ENCODE results near the gene UTP11. TPM values are rescaled to one million over a fixed set of nuclear protein-coding genes. Genes with fewer than 3 reads are reported as not detected.

The UTP11 gene
- total and polyA plus RNA-seq, 2 donors (not counting 3 experiments of a cell fraction or from before 2014, with no cell fraction given) = 20.1 to 54.1 TPM

DNA sequence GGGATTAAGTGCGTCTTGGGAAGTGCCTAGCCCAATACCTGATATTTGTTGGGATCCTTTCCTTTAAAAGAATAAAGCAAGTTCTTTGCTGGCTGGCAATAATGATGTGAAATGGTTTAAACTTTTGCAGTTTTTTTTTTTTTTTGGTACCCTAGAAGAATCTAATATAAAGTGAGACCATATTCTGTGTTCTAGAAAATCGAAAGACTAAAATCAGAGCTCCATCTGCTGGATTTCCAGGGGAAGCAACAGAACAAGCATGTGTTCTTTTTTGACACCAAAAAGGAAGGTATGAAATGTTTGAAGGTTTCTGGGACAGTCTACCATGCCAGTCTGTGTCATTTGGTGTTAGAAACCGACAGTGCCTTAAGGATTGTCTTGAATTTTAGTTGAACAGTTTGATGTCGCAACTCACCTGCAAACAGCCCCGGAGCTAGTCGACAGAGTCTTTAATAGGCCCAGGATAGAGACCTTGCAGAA lies 6.4 kb downstream of the UTP11 start:
- no TSS peak for BruUV-seq (replicated peaks)
- H3K9me1 ChIP-seq (replicated peaks; ENCODE audit: control insufficient read depth, extremely low read depth, insufficient read depth, low read length) = no peaks in the 10 kb centered on the region
- H3K79me2 ChIP-seq (ENCODE audit: control insufficient read depth, insufficient read depth, low read length) = peaks cover 36% of the 10 kb centered on the region
- H3K9me3 ChIP-seq (replicated peaks; ENCODE audit: control insufficient read depth, insufficient read depth, low read length) = no peaks in the 10 kb centered on the region
- ChIA-PET POLR2A (interaction anchor here (0.7 kb wide), 1 partner anchor 414 kb away, joined by 5 read pairs; no protein-coding TSS in a partner anchor), CTCF (interaction anchor here (0.6 to 3.8 kb wide), 14 partner anchors 10 to 1443 kb away, joined by 3 to 37 read pairs (median 4); partner anchors contain the start of gene SF3A3)
- DNase-seq (ENCODE audit: low read depth, low spot score) (peak; percentile 28), FAIRE-seq (peak; percentile 50)
- H3K4me3 ChIP-seq (replicated peaks in 1 of 3; ENCODE audit: insufficient read depth in 1 of 3, low read depth in 1 of 3, low read length in 3 of 3) = no peak overlapping the region
- TF ChIP-seq EZH2 (IDR thresholded peaks at IDR 0.05; ENCODE audit: borderline replicate concordance, low read depth, low read length, severe bottlenecking) (no peak), FOS (IDR thresholded peaks at IDR 0.05; ENCODE audit: borderline replicate concordance, insufficient read depth, low read length) (no peak)
- TF ChIP-seq, protein P1, sequence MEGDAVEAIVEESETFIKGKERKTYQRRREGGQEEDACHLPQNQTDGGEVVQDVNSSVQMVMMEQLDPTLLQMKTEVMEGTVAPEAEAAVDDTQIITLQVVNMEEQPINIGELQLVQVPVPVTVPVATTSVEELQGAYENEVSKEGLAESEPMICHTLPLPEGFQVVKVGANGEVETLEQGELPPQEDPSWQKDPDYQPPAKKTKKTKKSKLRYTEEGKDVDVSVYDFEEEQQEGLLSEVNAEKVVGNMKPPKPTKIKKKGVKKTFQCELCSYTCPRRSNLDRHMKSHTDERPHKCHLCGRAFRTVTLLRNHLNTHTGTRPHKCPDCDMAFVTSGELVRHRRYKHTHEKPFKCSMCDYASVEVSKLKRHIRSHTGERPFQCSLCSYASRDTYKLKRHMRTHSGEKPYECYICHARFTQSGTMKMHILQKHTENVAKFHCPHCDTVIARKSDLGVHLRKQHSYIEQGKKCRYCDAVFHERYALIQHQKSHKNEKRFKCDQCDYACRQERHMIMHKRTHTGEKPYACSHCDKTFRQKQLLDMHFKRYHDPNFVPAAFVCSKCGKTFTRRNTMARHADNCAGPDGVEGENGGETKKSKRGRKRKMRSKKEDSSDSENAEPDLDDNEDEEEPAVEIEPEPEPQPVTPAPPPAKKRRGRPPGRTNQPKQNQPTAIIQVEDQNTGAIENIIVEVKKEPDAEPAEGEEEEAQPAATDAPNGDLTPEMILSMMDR (IDR thresholded peaks at IDR 0.05; ENCODE audit: extremely low read depth in 1 of 2, insufficient read depth in 1 of 2, low read depth in 1 of 2, low read length in 2 of 2) = peak; percentile 49 to 55
- H3K4me1 ChIP-seq (ENCODE audit: control insufficient read depth, extremely low read depth, insufficient read depth, low read length) = peaks cover 32% of the 10 kb centered on the region
- H3K27me3 ChIP-seq (ENCODE audit: control insufficient read depth in 2 of 2, insufficient read depth in 2 of 2, low read length in 2 of 2) = no peaks in the 10 kb centered on the region
- no peak overlapping the region for H3K9ac ChIP-seq (replicated peaks; ENCODE audit: extremely low read depth, insufficient read depth, low read length)
- intact Hi-C loops (cut with micrococcal nuclease) (loop anchor here (1.0 to 10.0 kb wide), 3 partner anchors 29 to 444 kb away; partner anchors contain the start of gene SF3A3), dilution Hi-C loops (cut with MboI; ENCODE audit: extremely low pct_ligation_motif_present, low sequenced_read_pairs) (no loop called here)
- peaks cover 22 to 29% of the 10 kb centered on the region in 2 experiments for H3K36me3 ChIP-seq (ENCODE audit: control insufficient read depth in 2 of 2, extremely low read depth in 1 of 2, insufficient read depth in 2 of 2, low read length in 2 of 2)
- H4K20me1 ChIP-seq (replicated peaks; ENCODE audit: control insufficient read depth, extremely low read depth, insufficient read depth, low read length) = peaks cover 2% of the 10 kb centered on the region
- H3K4me2 ChIP-seq (ENCODE audit: insufficient read depth, low read length) = no peak overlapping the region
- H3K27ac ChIP-seq (ENCODE audit: insufficient read depth, low read depth, low read length) = no peak overlapping the region
- H2AFZ ChIP-seq (ENCODE audit: low read depth, low read length) = no peak overlapping the region

- ChIA-PET POLR2A (interaction anchor here (0.7 kb wide), 1 partner anchor 24 kb away, joined by 3 read pairs; no protein-coding TSS in a partner anchor), CTCF (interaction anchor here (1.0 to 3.8 kb wide), 5 partner anchors 9 to 815 kb away, joined by 3 to 37 read pairs (median 5); partner anchors contain the start of gene SF3A3)
- Histone ChIP-seq H3K9me3 (replicated peaks; ENCODE audit: control insufficient read depth, insufficient read depth, low read length) (no peaks in the 10 kb centered on the region), H3K4me3 (replicated peaks in 1 of 3; ENCODE audit: insufficient read depth in 1 of 3, low read depth in 1 of 3, low read length in 3 of 3) (no peak overlapping the region), H3K27me3 (ENCODE audit: control insufficient read depth in 2 of 2, insufficient read depth in 2 of 2, low read length in 2 of 2) (no peaks in the 10 kb centered on the region), H2AFZ (ENCODE audit: low read depth, low read length) (no peak overlapping the region), H3K27ac (ENCODE audit: insufficient read depth, low read depth, low read length) (no peak overlapping the region), H4K20me1 (replicated peaks; ENCODE audit: control insufficient read depth, extremely low read depth, insufficient read depth, low read length) (peaks cover 2% of the 10 kb centered on the region), H3K36me3 (ENCODE audit: control insufficient read depth in 2 of 2, extremely low read depth in 1 of 2, insufficient read depth in 2 of 2, low read length in 2 of 2) (peaks cover 23 to 29% of the 10 kb centered on the region in 2 experiments), H3K9ac (replicated peaks; ENCODE audit: extremely low read depth, insufficient read depth, low read length) (no peak overlapping the region), H3K4me1 (ENCODE audit: control insufficient read depth, extremely low read depth, insufficient read depth, low read length) (peaks cover 24% of the 10 kb centered on the region), H3K79me2 (ENCODE audit: control insufficient read depth, insufficient read depth, low read length) (peaks cover 21% of the 10 kb centered on the region), H3K9me1 (replicated peaks; ENCODE audit: control insufficient read depth, extremely low read depth, insufficient read depth, low read length) (no peaks in the 10 kb centered on the region), H3K4me2 (ENCODE audit: insufficient read depth, low read length) (no peak overlapping the region)
- DNase-seq (ENCODE audit: low read depth, low spot score) (no peak), FAIRE-seq (no peak)
- intact Hi-C loops (cut with micrococcal nuclease) = loop anchor here (10.0 kb wide), 1 partner anchor 484 kb away; no protein-coding TSS in a partner anchor
- TF ChIP-seq, protein P2, sequence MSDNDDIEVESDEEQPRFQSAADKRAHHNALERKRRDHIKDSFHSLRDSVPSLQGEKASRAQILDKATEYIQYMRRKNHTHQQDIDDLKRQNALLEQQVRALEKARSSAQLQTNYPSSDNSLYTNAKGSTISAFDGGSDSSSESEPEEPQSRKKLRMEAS (IDR thresholded peaks at IDR 0.05; ENCODE audit: insufficient read depth, insufficient read length) = no peak
- TF ChIP-seq FOS (IDR thresholded peaks at IDR 0.05; ENCODE audit: borderline replicate concordance, insufficient read depth, low read length) (no peak), GATA2 (IDR thresholded peaks at IDR 0.05; ENCODE audit: insufficient read depth, insufficient read length, low read depth, low read length) (no peak), JUN (IDR thresholded peaks at IDR 0.05; ENCODE audit: borderline replicate concordance, insufficient read depth, insufficient read length, low read depth) (no peak), EZH2 (IDR thresholded peaks at IDR 0.05; ENCODE audit: borderline replicate concordance, low read depth, low read length, severe bottlenecking) (no peak), POLR2A (IDR thresholded peaks at IDR 0.05; ENCODE audit: low read depth, low read length) (no peak), MYC (IDR thresholded peaks at IDR 0.05; ENCODE audit: low read depth, low read length) (no peak), POLR2AphosphoS5 (IDR thresholded peaks at IDR 0.05; ENCODE audit: insufficient read depth, low read depth, low read length) (no peak)
- TF ChIP-seq, protein P1 (IDR thresholded peaks at IDR 0.05; ENCODE audit: extremely low read depth in 1 of 2, insufficient read depth in 1 of 2, low read depth in 1 of 2, low read length in 2 of 2) = no peak
- dilution Hi-C loops (cut with MboI; ENCODE audit: extremely low pct_ligation_motif_present, low sequenced_read_pairs) = no loop called here
- BruUV-seq (replicated peaks) = no TSS peak
Measured at GRCh38 chr1:38020396-38020795, 7.9 kb downstream of the UTP11 start.
